H7 (cell line): Measurements from ENCODE around the gene BEST1. TPM values are rescaled to one million over a fixed set of nuclear protein-coding genes. Genes with fewer than 3 reads are reported as not detected.

Source experiments
- total RNA-seq: library from RNA; depleted of rRNA; stranded (reverse); fragments of >200 nt; shearing (Covaris generic); gene quantifications from 2 replicates; pipeline ENCODE4 v1.2.3, GENCODE V29; 2014; rRNA removed

BEST1 gene
- total RNA-seq, 1 experiment from 2014 or later: 0.45 TPM

Other genes starting within 250 kb of the BEST1 start
- 3.6 and 4.2 TPM in 2 replicates for gene MYRF, start 197.7 kb upstream of the BEST1 start, total RNA-seq
- gene TMEM258, start 157.8 kb upstream of the BEST1 start, total RNA-seq: 263 and 296 TPM in 2 replicates
- 103 and 119 TPM in 2 replicates for gene FEN1, start 157.4 kb upstream of the BEST1 start, total RNA-seq
- gene FADS1, start 133.3 kb upstream of the BEST1 start, total RNA-seq: 99.2 and 115 TPM in 2 replicates
- 176 and 225 TPM in 2 replicates for gene FADS2, start 122.1 kb upstream of the BEST1 start, total RNA-seq
- gene FADS3, start 58.8 kb upstream of the BEST1 start, total RNA-seq: 27.1 and 41.3 TPM in 2 replicates
- gene RAB3IL1, start 32.8 kb upstream of the BEST1 start, total RNA-seq: 5.8 and 7.2 TPM in 2 replicates
- 443 and 463 TPM in 2 replicates for gene FTH1, start 17.3 kb downstream of the BEST1 start, total RNA-seq
- gene INCENP, start 173.7 kb downstream of the BEST1 start, total RNA-seq: 96.8 and 107 TPM in 2 replicates
- gene SCGB1D1, start 239.9 kb downstream of the BEST1 start, total RNA-seq: not detected in 2 replicates